ENCODE results near the gene GLS. TPM values are rescaled to one million over a fixed set of nuclear protein-coding genes. Genes with fewer than 3 reads are reported as not detected.
"Not testable (repeated sequence)": the region's sequence is repeated elsewhere in the genome, so short reads cannot be mapped to it uniquely, and the experiment has no call there.

GLS gene
- polyA plus RNA-seq, 10 donors: 55.9 to 92.3 (median 63.8) TPM

DNA sequence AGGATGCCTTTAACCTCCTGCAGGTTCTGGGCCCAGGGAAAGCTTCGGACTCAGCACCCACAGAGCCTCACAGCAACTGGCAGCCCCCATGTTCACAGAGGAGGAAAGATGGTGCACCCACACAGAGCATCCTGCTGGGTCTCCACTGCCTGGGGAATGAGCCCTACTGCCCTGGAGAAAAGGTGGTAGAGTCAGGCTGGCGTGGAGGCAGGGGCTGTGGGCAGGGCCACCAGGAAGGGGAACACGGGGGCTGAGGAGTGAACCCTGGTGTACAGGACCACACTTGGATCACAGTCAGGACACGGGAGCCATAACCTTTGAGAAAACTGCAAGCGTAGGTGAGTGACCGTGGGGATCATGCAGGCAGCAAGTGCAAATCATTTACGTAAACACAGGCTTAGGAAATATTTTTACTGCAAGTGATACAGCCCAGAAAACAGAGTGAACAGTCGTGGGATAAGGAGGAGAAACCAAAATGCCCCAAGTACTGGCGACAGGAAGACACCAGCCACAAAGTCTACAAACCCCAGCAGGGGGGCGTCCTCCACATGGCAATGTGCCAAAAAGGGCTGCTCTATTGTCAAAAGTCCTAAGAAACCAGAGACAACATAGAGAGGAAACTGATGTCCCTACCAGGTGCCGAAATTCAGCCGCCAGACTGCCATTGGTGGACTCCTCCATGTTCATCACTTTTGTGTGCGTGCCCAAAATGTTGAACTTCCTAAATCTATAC, 105.8 kb downstream of the GLS start:
- no peak for DNase-seq

GRCh38 chr2:190987116-190987515, 106.5 kb downstream of the GLS start:
- no peak for DNase-seq

DNA sequence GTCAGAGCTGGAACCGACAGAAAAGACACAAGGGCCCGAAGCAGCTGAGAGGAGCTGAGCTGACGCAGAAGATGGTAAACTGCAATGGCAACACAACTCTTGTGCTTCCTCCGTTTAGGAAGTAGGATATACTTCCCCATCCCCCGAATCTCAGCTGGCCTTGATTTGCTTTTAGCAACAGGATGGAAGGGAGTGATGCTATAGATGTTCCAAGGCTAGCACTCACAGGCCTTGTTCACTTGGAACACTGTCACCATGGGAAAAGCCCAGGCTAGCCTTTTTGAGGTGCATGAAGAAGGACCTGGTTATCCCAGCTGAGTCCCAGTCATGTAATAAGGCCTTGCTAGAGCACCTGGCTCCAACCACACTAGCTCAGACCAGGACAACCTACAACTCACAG, 107.3 kb downstream of the GLS start:
- no peak for DNase-seq

- no peak for DNase-seq
These were observed 108.3 kb downstream of the GLS start for GRCh38 chr2:190988910-190989309.

DNA sequence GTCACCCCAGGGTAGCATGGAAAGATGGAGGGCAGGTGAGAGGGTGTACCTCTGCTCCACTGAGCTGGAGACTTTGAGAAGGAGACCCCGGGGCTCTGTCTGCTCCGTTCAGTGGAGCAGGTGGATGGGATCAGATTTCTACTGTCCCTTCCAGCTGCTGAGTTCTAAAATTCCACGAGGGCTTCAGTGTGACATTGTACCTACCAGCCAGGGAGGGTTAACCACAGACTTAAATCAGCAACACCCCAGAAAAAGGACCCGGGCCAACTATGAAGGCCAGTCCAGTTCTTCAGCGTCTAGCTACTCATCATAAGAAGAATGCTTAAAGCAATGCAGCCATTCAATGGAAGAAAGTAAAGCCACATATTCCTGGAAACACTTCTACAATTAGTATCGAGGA, 109.5 kb downstream of the GLS start:
- no peak for DNase-seq

GRCh38 chr2:190993292-190993643, 112.6 kb downstream of the GLS start:
- DNase-seq: no peak

DNA sequence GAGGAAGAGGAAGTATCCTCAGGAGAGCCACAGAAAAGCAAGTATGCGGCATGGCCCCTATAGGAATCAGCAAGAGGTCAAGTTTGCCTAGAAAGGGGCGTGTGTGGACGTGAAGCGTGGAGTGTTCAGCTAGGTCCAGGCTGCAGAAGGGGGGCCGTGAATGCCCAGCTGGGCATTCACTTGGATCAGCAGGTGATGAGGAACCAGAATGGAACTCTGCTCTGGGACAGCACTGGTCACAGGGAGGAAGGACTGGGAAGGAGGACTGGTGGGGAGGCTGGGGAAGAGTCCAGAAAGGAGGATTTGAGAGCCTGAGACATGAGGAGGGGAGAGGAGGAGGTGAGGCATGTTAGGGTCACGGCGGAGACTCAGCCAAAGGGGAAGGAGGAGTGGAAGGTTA, 113.5 kb downstream of the GLS start:
- DNase-seq: no peak

DNA sequence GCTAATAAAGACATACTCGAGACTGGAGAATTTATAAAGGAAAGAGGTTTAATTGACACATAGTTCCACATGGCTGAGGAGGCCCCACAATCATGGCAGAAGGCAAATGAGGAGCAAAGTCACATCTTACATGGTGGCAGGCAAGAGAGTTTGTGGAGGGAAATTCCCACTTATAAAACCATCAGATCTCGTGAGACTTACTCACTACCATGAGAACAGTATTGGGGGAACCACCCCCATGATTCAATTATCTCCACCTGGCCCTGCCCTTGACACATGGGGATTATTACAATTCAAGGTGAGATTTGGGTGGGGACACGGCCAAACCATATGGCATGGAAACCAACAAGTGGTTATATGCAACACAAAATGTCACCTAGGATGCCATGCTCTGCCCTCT, 114.7 kb downstream of the GLS start:
- DNase-seq: not testable (repeated sequence)

DNA sequence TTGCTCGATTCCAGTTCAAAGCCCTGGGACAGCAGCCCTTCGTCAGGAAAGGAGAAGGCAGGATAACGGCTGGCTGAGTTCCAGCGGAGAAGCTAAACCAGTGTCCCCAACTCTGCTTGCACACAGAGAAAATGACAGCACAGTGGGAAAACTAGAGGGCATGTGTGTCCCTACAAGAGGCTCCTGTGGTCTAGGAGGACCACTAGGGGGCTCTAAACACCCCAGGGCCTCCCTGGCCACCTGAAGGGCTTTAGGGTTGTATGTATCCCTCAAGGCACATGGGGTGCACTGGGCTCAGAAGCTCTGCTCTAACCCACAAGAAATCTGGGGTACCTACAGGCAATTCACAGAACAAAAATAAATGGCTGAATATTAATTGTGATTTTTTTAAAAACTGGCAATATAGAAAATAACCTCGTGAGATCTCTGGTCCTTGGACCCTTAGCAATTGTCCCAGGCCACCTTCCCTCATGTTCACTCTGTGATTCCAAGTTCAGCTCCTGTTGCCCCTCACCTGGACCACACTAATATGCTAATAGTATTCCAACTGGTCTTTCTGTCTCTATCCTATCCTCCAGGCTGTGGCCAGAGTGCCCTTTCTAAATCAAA, 115.8 kb downstream of the GLS start:
- no peak for DNase-seq

DNA sequence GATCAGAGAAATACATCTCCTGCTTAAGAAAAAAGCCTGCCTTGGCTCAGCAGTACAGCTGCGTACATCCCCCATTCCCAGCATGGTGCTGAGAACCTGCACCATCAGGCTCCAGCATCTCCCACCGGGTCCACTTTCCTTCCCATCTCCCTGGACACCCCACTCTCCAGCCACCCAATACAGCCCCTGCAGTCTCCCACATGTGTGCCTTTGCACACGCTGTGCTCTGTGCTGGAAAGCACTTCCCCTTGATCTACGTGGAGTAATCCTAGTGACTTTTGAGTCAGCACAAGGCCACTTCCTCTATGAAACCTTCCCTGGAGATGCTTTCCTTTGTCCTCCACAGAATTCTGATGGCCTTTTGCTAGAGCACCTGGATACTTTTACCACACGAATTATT, 116.3 kb downstream of the GLS start:
- no peak for DNase-seq

DNA sequence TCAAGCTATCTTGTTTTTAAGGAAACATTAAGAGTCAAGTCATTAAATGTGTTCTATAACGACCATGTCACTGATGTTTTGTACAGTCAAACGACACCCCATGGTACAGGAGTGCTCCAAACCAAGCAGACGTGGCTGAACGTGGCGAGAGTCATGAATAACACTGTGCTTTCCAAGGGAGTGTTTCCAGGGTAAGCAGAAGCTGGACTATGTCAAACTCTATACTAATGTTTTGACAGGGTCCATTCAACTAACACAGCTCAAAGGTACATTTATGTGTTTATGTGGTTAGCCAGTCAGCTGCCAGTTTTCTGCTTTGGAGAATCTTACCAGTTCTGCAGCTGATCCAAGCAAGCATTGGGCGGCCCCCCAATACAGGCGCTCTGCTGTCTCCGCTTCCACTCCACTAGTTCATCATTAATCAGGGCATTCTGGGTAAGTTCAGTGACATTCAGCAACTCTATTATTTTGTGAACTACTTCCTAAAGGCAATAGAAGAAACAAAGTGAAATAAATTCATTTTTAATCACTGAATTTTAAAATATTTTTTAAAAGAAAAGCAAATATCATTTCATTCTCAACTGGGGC, 117.0 kb downstream of the GLS start:
- no peak for DNase-seq

DNA sequence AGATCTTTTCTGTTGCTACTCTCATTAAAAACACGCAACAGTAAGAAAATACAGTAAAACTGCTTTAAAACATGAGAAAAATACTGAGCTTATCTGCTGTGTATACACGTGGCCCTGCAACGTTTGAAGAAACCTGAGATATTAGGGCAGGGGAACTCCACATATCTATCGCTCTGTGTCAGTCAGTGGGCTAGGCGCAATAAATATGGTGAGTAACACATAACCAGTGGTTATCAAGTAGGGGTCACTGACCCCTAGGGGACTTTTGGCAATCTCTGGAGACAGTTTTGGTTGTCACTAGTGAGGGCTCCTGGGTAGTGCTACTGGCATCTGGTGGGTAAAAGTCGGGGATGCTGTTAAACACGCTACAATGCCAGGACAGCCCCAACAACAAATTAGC, 118.4 kb downstream of the GLS start:
- DNase-seq: no peak

DNA sequence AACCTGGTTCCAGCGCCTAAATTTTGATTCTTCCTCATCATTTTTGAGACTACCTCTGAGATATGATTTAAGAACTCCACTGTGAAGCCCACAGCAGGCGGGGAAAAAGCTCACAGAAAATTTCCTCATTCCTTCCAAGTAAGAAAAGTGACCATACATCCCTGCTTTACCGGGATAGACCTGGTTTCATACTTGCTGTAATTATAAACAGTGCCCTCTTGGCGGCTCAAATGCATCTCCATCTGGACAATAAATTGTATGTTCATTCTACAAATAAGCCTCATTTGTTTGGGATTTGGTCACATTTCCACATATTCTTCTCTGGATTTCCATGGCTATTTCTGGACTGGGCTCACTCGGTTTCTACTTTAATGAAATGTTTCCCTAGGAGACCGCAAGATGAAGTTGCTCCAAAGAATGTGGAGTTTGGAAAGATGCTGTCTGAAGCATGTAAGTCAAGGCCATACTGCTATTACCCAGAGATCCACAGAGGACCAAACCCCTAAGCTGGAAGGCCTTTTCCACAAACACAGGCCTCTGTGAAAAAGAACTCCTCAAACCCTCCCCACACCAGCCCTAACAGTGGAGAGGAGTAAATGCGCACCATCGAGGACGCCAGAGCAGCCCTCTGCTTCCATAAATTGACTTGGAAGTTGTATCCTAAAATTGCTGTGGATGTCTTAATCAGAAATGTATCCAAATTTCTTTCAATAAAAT, 119.5 kb downstream of the GLS start:
- DNase-seq: no peak

DNA sequence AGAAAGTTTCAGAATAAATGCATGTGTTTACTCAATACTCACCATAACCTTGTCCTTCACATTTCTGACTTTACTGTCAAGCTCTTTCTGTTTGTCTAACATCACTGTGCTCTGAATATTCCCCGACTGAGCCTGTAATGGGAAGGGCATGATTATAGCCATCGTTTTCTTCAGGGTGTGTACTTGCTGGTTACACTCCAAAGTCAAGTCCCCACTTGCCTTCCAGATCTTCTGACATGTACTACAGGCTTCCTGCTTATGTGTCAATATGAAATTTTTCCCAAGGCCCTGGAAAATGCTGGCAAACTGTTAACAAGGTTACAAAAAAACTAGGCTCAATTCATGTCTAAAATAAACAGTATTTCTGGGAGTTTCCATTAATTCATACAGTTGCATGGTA, 120.4 kb downstream of the GLS start:
- DNase-seq: no peak

DNA sequence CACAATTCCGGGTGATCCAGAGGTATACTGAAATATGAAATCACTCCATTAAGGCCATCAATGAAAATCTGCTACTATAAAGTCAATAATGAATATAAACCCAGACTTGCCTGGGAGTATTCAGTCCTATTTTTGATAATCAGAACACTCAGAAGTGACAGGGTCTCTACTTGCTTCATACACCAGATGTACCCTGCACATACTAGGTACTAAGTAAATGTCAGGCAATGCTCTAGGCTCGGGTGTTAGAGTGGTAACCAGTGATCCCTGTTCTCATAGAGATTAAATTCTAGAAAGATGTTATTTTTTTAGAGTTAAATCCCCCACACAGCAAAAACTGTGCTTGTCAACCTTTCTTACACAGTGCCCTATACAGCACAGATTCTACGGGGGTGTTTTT, 121.0 kb downstream of the GLS start:
- DNase-seq: no peak

DNA sequence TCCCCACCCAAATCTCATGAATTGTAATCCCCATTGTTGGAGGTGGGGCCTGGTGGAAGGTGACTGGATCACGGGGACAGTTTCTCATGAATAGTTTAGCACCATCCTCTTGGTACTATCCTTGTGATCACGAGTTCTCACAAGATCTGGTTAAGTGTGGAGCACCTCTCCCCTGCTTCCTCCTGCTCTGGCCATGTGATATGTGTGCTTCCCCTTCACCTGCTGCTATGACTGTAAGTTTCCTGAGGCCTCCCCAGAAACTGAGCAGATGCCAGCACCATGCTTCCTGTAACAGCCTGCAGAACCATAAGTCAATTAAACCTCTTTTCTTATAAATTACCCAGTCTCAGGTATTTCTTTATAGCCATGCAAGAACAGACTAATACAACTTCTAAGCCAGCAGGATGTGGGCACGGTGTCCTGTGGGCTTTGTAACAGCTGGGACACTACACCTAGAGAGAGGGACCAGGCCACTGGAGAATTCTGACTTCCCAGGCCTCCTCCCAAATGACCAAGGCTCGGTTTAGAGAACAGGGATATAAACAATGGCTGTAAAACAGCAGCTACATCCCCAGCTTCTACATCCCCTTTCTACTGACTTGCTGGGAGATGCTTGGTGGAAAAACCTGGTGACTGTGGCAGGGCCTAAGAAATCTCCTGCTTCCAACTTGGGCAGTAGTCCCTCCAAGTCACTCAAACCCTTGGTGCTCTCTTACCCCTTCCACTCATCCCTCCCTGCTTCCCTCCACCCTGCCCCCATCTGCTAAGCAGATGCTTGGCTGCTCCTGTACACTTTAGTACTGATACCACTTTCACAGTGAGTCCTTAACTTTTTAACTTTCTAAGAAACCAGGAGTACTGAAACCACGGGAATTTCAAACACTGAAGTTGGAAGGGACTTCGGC, 123.0 kb downstream of the GLS start:
- DNase-seq: no peak

GRCh38 chr2:191006297-191006696, 125.7 kb downstream of the GLS start:
- no peak for DNase-seq

- no peak for DNase-seq
These were observed 126.6 kb downstream of the GLS start for GRCh38 chr2:191006997-191007783.

GRCh38 chr2:191008286-191008685, 127.7 kb downstream of the GLS start:
- no peak for DNase-seq

DNA sequence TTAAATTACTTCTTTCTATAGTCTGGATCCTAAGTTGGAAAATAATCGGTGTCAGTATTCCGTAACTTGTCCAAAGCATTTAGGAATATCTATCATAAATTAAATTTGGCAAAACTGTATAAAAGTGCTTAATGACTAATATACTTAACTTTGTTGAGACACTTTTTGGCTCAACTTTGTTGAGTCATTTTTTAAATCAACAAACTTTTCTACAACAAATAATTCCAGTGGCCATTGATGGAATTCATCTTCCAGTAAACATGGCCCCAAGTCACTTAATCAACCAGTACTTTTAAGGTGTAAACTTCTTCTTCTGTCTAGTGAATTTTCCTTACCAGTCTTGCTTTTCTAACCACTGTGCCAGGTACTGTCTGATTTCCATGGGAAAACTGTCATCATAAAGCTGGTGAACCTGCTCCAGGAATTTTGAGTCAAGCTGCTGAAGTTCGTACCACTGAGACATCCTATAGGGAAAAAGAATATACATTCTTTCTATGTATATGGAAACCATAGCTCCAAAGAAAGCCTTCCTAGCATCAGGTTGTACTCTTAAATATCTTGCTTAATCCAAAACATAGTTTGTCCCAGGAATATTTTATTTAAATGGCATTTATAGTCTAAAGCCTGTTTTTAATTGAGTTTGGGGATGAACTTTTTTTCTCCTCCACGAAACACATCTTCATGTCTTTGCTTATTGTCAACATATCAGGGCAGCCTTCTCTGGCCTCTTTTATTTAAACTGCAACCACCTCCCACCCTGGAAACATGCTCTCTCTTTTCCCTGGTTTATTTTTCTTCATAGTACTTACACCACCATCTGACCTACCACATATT, 129.1 kb downstream of the GLS start:
- no peak for DNase-seq

Data from muscle of back (tissue), 11 donors.